SK-N-SH treated with all-trans-retinoic acid at 6 μM for 48 hours (cell line): Measurements from ENCODE around the gene ZNF493.

Experiments used
- ATAC-seq: fragments of 200-7000 bp; cut with Tn5 transposase; 3 replicates; pipeline ENCODE4 v1.9.1; 2020; ENCODE audit warnings: mild to moderate bottlenecking, moderate library complexity
- ARNTL ChIP-seq: fragments of 450-650 bp; formaldehyde crosslinking; IDR thresholded peaks from 2 replicates; pipeline ENCODE4 v1.5.0; 2020; ENCODE audit warnings: low read depth, mild to moderate bottlenecking, moderate library complexity, borderline replicate concordance
- BACH2 ChIP-seq: fragments of 250-450 bp; sonication (Bioruptor Pico); IDR thresholded peaks from 2 replicates; pipeline ENCODE4 v1.9.0; 2021; ENCODE audit warnings: mild to moderate bottlenecking, borderline replicate concordance
- CREB5 ChIP-seq: fragments of 250-450 bp; sonication (Bioruptor Pico); IDR thresholded peaks from 2 replicates; pipeline ENCODE4 v1.5.1; 2020; ENCODE audit warnings: low read depth, mild to moderate bottlenecking, moderate library complexity
- CSDC2 ChIP-seq: fragments of 250-450 bp; sonication (Bioruptor Pico); IDR thresholded peaks from 2 replicates; pipeline ENCODE4 v1.5.0; 2020; ENCODE audit warnings: mild to moderate bottlenecking, moderate library complexity
- CSRNP3 ChIP-seq: fragments of 250-450 bp; sonication (Bioruptor Pico); IDR thresholded peaks from 2 replicates; pipeline ENCODE4 v1.5.1; 2021; ENCODE audit warnings: mild to moderate bottlenecking, moderate library complexity
- ISL1 ChIP-seq: fragments of 250-450 bp; sonication (Bioruptor Pico); IDR thresholded peaks from 2 replicates; pipeline ENCODE4 v2.1.2; 2022; ENCODE audit warnings: mild to moderate bottlenecking, moderate library complexity
- OSR1 ChIP-seq: fragments of 250-450 bp; sonication (Bioruptor Pico); IDR thresholded peaks from 2 replicates; pipeline ENCODE4 v1.8.0; 2022; ENCODE audit warnings: moderate library complexity, mild to moderate bottlenecking, inconsistent platforms
- POU6F1 ChIP-seq: fragments of 250-450 bp; sonication (Bioruptor Pico); IDR thresholded peaks from 2 replicates; pipeline ENCODE4 v1.8.0; 2021; ENCODE audit warnings: low read depth, mild to moderate bottlenecking, moderate library complexity, borderline replicate concordance
- PPARA ChIP-seq: fragments of 250-450 bp; sonication (Bioruptor Pico); IDR thresholded peaks from 2 replicates; pipeline ENCODE4 v1.5.0; 2020; ENCODE audit warnings: mild to moderate bottlenecking, borderline replicate concordance
- RARB ChIP-seq: fragments of 250-450 bp; sonication (Bioruptor Pico); IDR thresholded peaks from 2 replicates; pipeline ENCODE4 v1.8.0; 2021; ENCODE audit warnings: mild to moderate bottlenecking, moderate library complexity
- SNAI2 ChIP-seq: fragments of 250-450 bp; sonication (Bioruptor Pico); IDR thresholded peaks from 2 replicates; pipeline ENCODE4 v1.5.0; 2020; ENCODE audit warnings: mild to moderate bottlenecking, moderate library complexity
- TCF4 ChIP-seq: fragments of 250-450 bp; sonication (Bioruptor Pico); IDR thresholded peaks from 2 replicates; pipeline ENCODE4 v1.8.0; 2021; ENCODE audit warnings: mild to moderate bottlenecking, moderate library complexity, borderline replicate concordance
- TOX ChIP-seq: fragments of 250-450 bp; sonication (Bioruptor Pico); IDR thresholded peaks from 2 replicates; pipeline ENCODE4 v1.8.0; 2021; ENCODE audit warnings: mild to moderate bottlenecking, moderate library complexity, borderline replicate concordance
- ZC3H10 ChIP-seq: fragments of 250-450 bp; sonication (Bioruptor Pico); IDR thresholded peaks from 2 replicates; pipeline ENCODE4 v1.5.1; 2021; ENCODE audit warnings: mild to moderate bottlenecking, moderate library complexity
- ZFP30 ChIP-seq: fragments of 450-650 bp; formaldehyde crosslinking; IDR thresholded peaks from 2 replicates; pipeline ENCODE4 v1.5.0; 2022; ENCODE audit warnings: mild to moderate bottlenecking, moderate library complexity
- ZNF565 ChIP-seq: fragments of 450-650 bp; formaldehyde crosslinking; conservative IDR thresholded peaks from 2 replicates; pipeline ENCODE4 v1.5.0; 2020; ENCODE audit warnings: low read depth, mild to moderate bottlenecking, moderate library complexity
- ZNF70 ChIP-seq: fragments of 450-650 bp; formaldehyde crosslinking; IDR thresholded peaks from 2 replicates; pipeline ENCODE4 v1.5.0; 2020; ENCODE audit warnings: mild to moderate bottlenecking, moderate library complexity
- ZNF8 ChIP-seq: fragments of 450-650 bp; formaldehyde crosslinking; IDR thresholded peaks from 2 replicates; pipeline ENCODE4 v1.5.0; 2020; ENCODE audit warnings: mild to moderate bottlenecking, moderate library complexity
- TF ChIP-seq, protein P1 (sequence below): fragments of 250-450 bp; sonication (Bioruptor Pico); IDR thresholded peaks from 2 replicates; pipeline ENCODE4 v1.5.0; 2020; ENCODE audit warnings: mild to moderate bottlenecking, moderate library complexity

ZNF493 gene

DNA sequence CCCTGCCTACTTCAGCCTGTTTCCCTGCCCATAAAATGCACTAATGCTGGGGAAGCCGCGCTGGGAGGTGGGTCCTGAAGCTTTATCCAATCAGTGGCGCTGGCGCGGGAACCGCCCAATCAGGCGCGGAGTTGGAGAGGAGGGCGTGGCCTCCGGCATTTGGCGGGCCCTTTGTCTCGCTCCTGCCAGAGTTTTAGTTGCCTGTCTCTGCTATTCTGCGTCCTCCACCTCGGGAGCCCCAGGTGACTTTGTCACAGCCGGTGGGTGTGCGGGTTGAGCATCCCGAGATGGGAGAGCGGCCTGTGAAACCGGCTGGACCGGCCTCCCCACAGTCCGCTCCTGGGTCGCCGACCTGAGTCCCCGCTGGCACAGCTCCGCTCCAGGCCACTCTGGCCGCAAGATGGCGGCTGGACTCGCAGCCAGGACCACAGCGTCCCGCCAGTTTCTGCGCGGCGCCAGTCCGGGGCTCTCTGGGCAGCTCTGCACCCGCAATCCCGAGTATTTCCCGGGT, 77.8 kb downstream of the ZNF493 start:
- ATAC-seq, result peak; percentile 84
- no peak for TF ChIP-seq ZC3H10 (CRISPR knock-in tag)
- TF ChIP-seq TCF4 (CRISPR knock-in tag), result no peak
- TF ChIP-seq, protein P1, sequence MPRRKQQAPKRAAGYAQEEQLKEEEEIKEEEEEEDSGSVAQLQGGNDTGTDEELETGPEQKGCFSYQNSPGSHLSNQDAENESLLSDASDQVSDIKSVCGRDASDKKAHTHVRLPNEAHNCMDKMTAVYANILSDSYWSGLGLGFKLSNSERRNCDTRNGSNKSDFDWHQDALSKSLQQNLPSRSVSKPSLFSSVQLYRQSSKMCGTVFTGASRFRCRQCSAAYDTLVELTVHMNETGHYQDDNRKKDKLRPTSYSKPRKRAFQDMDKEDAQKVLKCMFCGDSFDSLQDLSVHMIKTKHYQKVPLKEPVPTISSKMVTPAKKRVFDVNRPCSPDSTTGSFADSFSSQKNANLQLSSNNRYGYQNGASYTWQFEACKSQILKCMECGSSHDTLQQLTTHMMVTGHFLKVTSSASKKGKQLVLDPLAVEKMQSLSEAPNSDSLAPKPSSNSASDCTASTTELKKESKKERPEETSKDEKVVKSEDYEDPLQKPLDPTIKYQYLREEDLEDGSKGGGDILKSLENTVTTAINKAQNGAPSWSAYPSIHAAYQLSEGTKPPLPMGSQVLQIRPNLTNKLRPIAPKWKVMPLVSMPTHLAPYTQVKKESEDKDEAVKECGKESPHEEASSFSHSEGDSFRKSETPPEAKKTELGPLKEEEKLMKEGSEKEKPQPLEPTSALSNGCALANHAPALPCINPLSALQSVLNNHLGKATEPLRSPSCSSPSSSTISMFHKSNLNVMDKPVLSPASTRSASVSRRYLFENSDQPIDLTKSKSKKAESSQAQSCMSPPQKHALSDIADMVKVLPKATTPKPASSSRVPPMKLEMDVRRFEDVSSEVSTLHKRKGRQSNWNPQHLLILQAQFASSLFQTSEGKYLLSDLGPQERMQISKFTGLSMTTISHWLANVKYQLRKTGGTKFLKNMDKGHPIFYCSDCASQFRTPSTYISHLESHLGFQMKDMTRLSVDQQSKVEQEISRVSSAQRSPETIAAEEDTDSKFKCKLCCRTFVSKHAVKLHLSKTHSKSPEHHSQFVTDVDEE (CRISPR knock-in tag), result no peak
- no peak for TF ChIP-seq CREB5 (CRISPR knock-in tag)
- no peak for TF ChIP-seq OSR1
- no peak for TF ChIP-seq ZNF565 (CRISPR knock-in tag)
- no peak for TF ChIP-seq ISL1 (CRISPR knock-in tag)
- TF ChIP-seq ZNF70 (CRISPR knock-in tag), result no peak
- no peak for TF ChIP-seq CSRNP3
- no peak for TF ChIP-seq CSDC2
- no peak for TF ChIP-seq ARNTL (CRISPR knock-in tag)
- TF ChIP-seq POU6F1 (CRISPR knock-in tag), result no peak
- no peak for TF ChIP-seq SNAI2
- no peak for TF ChIP-seq ZNF8 (CRISPR knock-in tag)
- no peak for TF ChIP-seq RARB (CRISPR knock-in tag)
- TF ChIP-seq TOX (CRISPR knock-in tag), result no peak
- TF ChIP-seq PPARA (CRISPR knock-in tag), result no peak
- no peak for TF ChIP-seq ZFP30 (CRISPR knock-in tag)
- TF ChIP-seq BACH2 (CRISPR knock-in tag), result no peak
